Nephron (organoid): ENCODE measurements around the gene FLT3LG.
A peak's percentile ranks its signal among the peaks of the same experiment; 100 is the strongest.
"Not testable (repeated sequence)": the region's sequence is repeated elsewhere in the genome, so short reads cannot be mapped to it uniquely, and the experiment has no call there.

ENCODE experiments used
- H3K27ac Mint-ChIP-seq, 3 experiments: 2 replicates each; pipeline ENCODE4 v1.8.0; 2020; ENCODE audit warnings: mixed read lengths in 3 of 3, mild to moderate bottlenecking in 2 of 3, moderate library complexity in 1 of 3
- H3K27me3 Mint-ChIP-seq: 2 replicates; pipeline ENCODE4 v1.8.0; 2021; ENCODE audit warnings: low read depth, mild to moderate bottlenecking, moderate library complexity, mixed read lengths
- H3K36me3 Mint-ChIP-seq: 2 replicates; pipeline ENCODE4 v1.8.0; 2020; ENCODE audit warnings: low read depth, mixed read lengths
- H3K4me1 Mint-ChIP-seq: 2 replicates; pipeline ENCODE4 v1.8.0; 2020; ENCODE audit warnings: mixed read lengths
- H3K4me3 Mint-ChIP-seq, 3 experiments: 2 replicates each; pipeline ENCODE4 v1.8.0; 2020; ENCODE audit warnings: mild to moderate bottlenecking in 3 of 3, mixed read lengths in 3 of 3, moderate library complexity in 2 of 3
- H3K9me3 Mint-ChIP-seq: 2 replicates; pipeline ENCODE4 v1.8.0; 2020; ENCODE audit warnings: mixed read lengths
- CTCF ChIP-seq, 3 experiments: fragments of 200-600 bp; sonication (generic); IDR thresholded peaks; one replicate each; pipeline ENCODE4 v1.5.0; 2021; ENCODE audit warnings: antibody characterized with exemption in 3 of 3; ENCODE audit not compliant: unreplicated experiment in 3 of 3

The FLT3LG gene

GRCh38 chr19:49453757-49454240 lies 20.2 kb upstream of the FLT3LG start:
- no peak for TF ChIP-seq CTCF (IDR thresholded peaks at IDR 0.05; ENCODE audit: unreplicated experiment in 3 of 3)
- Mint-ChIP-seq H3K4me3 (peak overlapping the region; percentile 92 to 99 (median 94)), H3K36me3 (peaks cover 26% of the 10 kb centered on the region), H3K27me3 (no peaks in the 10 kb centered on the region), H3K27ac (peak overlapping the region; percentile 98 to 100 (median 99)), H3K4me1 (peaks cover 19% of the 10 kb centered on the region), H3K9me3 (no peaks in the 10 kb centered on the region)

GRCh38 chr19:49455773-49456172 lies 18.2 kb upstream of the FLT3LG start:
- Mint-ChIP-seq H3K27ac (peak overlapping the region; percentile 44 to 93 (median 91)), H3K36me3 (peaks cover 9% of the 10 kb centered on the region), H3K9me3 (no peaks in the 10 kb centered on the region)

GRCh38 chr19:49456326-49456725 lies 17.7 kb upstream of the FLT3LG start:
- Mint-ChIP-seq H3K4me1 (peaks cover 18% of the 10 kb centered on the region), H3K9me3 (no peaks in the 10 kb centered on the region)
- no peak for TF ChIP-seq CTCF (IDR thresholded peaks at IDR 0.05; ENCODE audit: unreplicated experiment in 3 of 3)

More at GRCh38 chr19:49455773-49456172, 18.2 kb upstream of the FLT3LG start:
- no peak for TF ChIP-seq CTCF (IDR thresholded peaks at IDR 0.05; ENCODE audit: unreplicated experiment in 3 of 3)
- Mint-ChIP-seq H3K27me3 (no peaks in the 10 kb centered on the region), H3K4me3 (peak overlapping the region; percentile 56 to 71 (median 69)), H3K4me1 (peaks cover 19% of the 10 kb centered on the region)

GRCh38 chr19:49458567-49458903 lies 15.5 kb upstream of the FLT3LG start:
- Mint-ChIP-seq H3K27ac (no peak overlapping the region), H3K4me1 (peaks cover 6% of the 10 kb centered on the region), H3K27me3 (no peaks in the 10 kb centered on the region), H3K4me3 (no peak overlapping the region), H3K36me3 (peaks cover 9% of the 10 kb centered on the region), H3K9me3 (no peaks in the 10 kb centered on the region)
- TF ChIP-seq CTCF (IDR thresholded peaks at IDR 0.05; ENCODE audit: unreplicated experiment in 3 of 3): no peak

More at GRCh38 chr19:49456326-49456725, 17.7 kb upstream of the FLT3LG start:
- peaks cover 9% of the 10 kb centered on the region for H3K36me3 Mint-ChIP-seq
- H3K4me3 Mint-ChIP-seq: peak overlapping the region; percentile 56 to 71 (median 69)
- H3K27ac Mint-ChIP-seq: peak overlapping the region; percentile 44 to 93 (median 91)
- H3K27me3 Mint-ChIP-seq: no peaks in the 10 kb centered on the region

GRCh38 chr19:49459388-49459787 lies 14.6 kb upstream of the FLT3LG start:
- H3K4me3 Mint-ChIP-seq: no peak overlapping the region
- no peak for TF ChIP-seq CTCF (IDR thresholded peaks at IDR 0.05; ENCODE audit: unreplicated experiment in 3 of 3)
- H3K9me3 Mint-ChIP-seq: no peaks in the 10 kb centered on the region
- no peaks in the 10 kb centered on the region for H3K27me3 Mint-ChIP-seq
- H3K4me1 Mint-ChIP-seq: peaks cover 6% of the 10 kb centered on the region
- peaks cover 9% of the 10 kb centered on the region for H3K36me3 Mint-ChIP-seq
- no peak overlapping the region for H3K27ac Mint-ChIP-seq

- H3K27ac Mint-ChIP-seq, H3K4me1 Mint-ChIP-seq, H3K27me3 Mint-ChIP-seq, H3K9me3 Mint-ChIP-seq, H3K36me3 Mint-ChIP-seq, H3K4me3 Mint-ChIP-seq: not testable (repeated sequence)
These were observed 12.9 kb upstream of the FLT3LG start for GRCh38 chr19:49461130-49461529.
